GM12801 (cell line): Measurements from ENCODE around the gene SGIP1.

Experiments used
- TF ChIP-seq, protein P1 (sequence below): IDR thresholded peaks from one replicate; pipeline ENCODE4 v1.5.1; 2011; ENCODE audit warnings: control low read depth; ENCODE audit not compliant: insufficient read length; ENCODE audit errors: extremely low read depth

Gene SGIP1

DNA sequence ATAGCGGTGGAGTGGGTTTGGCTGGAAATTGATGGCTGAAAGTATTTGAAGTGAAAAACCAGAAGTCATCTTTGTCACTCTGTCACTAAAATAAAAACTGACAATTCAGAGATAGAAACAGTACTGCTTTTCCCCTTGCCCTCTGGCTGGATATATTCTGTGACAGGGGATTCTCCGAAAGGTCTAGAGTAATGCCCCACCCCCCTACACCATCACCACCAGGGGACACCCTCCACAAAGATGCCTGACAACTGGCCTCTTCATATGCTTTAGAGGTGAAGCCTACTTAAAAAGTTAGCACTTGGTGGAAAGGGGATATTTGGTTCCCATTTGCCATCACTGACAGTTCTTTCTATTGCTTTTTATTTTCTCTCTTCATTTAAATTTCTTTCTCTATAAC, 73.5 kb downstream of the SGIP1 start:
- TF ChIP-seq, protein P1, sequence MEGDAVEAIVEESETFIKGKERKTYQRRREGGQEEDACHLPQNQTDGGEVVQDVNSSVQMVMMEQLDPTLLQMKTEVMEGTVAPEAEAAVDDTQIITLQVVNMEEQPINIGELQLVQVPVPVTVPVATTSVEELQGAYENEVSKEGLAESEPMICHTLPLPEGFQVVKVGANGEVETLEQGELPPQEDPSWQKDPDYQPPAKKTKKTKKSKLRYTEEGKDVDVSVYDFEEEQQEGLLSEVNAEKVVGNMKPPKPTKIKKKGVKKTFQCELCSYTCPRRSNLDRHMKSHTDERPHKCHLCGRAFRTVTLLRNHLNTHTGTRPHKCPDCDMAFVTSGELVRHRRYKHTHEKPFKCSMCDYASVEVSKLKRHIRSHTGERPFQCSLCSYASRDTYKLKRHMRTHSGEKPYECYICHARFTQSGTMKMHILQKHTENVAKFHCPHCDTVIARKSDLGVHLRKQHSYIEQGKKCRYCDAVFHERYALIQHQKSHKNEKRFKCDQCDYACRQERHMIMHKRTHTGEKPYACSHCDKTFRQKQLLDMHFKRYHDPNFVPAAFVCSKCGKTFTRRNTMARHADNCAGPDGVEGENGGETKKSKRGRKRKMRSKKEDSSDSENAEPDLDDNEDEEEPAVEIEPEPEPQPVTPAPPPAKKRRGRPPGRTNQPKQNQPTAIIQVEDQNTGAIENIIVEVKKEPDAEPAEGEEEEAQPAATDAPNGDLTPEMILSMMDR, result no peak

DNA sequence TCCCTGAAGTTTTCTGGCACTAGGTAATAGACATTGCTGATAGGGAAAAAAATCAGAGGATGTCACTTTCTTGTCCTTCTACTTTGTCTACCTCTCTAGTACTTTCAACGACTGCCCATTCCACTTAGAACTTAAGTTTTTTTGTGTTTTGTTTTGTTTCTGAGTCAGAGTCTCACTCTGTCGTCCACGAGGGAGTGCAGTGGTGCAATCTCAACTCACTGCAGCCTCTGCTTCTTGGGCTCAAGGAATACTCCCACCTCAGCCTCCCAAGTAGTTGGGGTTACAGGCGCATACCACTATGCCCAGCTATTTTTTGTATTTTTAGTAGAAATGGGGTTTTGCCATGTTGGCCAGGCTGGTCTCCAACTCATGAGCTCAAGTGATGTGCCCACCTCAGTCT, 79.2 kb downstream of the SGIP1 start:
- TF ChIP-seq, protein P1, result no peak

DNA sequence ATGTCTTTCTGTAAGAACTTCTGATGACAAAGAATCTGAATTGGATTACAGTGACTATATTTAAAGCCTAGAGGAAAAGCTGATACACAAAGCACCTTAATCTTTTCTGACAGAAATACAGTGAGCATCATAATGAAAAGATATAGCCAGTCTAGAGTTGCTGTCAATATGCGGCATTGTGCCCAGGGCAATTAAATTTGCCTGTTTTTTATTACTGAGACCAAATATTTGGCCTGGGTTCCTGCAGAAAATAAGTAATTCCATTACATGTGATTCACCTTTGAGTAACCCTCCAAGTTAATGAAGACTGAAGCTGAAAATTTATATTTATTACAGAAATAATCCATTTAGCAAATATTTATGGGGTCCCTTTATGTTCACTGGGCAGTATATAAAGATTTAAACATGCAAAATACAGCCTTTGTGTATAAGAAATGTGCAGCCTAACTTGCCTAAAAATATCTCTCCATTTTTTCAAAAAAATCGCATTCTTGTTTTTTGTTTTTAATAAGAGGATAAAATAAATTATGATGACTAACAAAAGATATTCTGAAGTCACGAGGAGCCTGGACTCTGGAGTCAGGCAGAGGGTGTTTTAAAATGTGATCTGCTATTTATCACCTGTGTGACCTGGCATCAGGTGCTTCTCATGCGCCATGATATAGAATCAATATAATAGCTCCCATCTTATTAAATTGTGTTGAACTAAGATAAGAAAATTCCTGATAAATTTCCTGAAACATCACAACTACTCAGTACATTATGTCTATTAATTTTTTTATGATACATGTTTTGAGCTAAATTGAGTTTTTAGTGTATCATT, 83.6 kb downstream of the SGIP1 start:
- TF ChIP-seq, protein P1, result no peak

GRCh38 chr1:66618390-66618789, 84.4 kb downstream of the SGIP1 start:
- TF ChIP-seq, protein P1, result no peak

GRCh38 chr1:66623812-66624211, 89.9 kb downstream of the SGIP1 start:
- TF ChIP-seq, protein P1, result no peak

GRCh38 chr1:66624412-66625060, 90.6 kb downstream of the SGIP1 start:
- TF ChIP-seq, protein P1, result no peak

DNA sequence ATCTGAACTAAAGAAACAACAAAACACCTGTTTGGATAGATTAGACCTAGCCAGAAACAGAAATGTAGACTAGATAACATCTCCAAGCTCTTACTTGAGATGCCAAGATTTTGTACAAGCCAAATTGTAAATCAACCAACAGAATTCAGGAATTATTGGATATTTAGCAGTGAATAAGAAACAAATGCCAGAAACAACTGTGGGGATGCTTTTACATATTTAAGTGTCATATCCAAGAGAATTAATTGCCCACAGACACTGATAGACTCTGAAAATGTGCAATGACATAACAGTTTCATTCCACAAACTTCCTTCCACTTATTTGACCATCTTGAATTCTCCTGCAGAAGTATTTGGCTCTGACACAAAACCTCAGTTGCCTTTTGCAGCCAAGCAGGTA, 92.3 kb downstream of the SGIP1 start:
- TF ChIP-seq, protein P1, result no peak
